Mesenchymal stem cell (in vitro differentiated cells and primary cell): ENCODE measurements around the gene PYROXD2.

Experiments used
- DNase-seq: peaks from one replicate; pipeline ENCODE4 v3.0.0-alpha.2; 2013
- H2AFZ ChIP-seq: one replicate; pipeline ENCODE4 v1.6.1; 2013; ENCODE audit warnings: low read depth, mild to moderate bottlenecking, control low read depth, inconsistent platforms, low read length, moderate library complexity
- H2AK5ac ChIP-seq: 2 replicates; pipeline ENCODE4 v1.6.1; 2013; ENCODE audit warnings: low read length, moderate library complexity, mild to moderate bottlenecking, inconsistent platforms; ENCODE audit not compliant: severe bottlenecking
- H2BK120ac ChIP-seq: one replicate; pipeline ENCODE4 v1.6.1; 2013; ENCODE audit warnings: low read depth, mild to moderate bottlenecking, inconsistent platforms, low read length, moderate library complexity
- H2BK12ac ChIP-seq, 2 experiments: one replicate each; pipeline ENCODE4 v1.6.1; 2013; ENCODE audit warnings: inconsistent platforms in 2 of 2, low read length in 2 of 2, mild to moderate bottlenecking in 2 of 2, moderate library complexity in 2 of 2, control low read depth in 1 of 2
- H2BK15ac ChIP-seq: one replicate; pipeline ENCODE4 v1.6.1; 2013; ENCODE audit warnings: mild to moderate bottlenecking, low read depth, inconsistent platforms; ENCODE audit not compliant: poor library complexity, severe bottlenecking
- H2BK5ac ChIP-seq: 2 replicates; pipeline ENCODE4 v1.6.1; 2013; ENCODE audit warnings: low read depth, mild to moderate bottlenecking, low read length, control low read depth, inconsistent platforms; ENCODE audit not compliant: poor library complexity, severe bottlenecking
- H3K14ac ChIP-seq, 2 experiments: one replicate each; pipeline ENCODE4 v1.6.1; 2013; ENCODE audit warnings: inconsistent platforms in 2 of 2, low read length in 2 of 2, control low read depth in 1 of 2, mild to moderate bottlenecking in 1 of 2, moderate library complexity in 1 of 2
- H3K18ac ChIP-seq, 2 experiments: one replicate each; pipeline ENCODE4 v1.6.1; 2013; ENCODE audit warnings: inconsistent platforms in 2 of 2, low read length in 2 of 2, control low read depth in 1 of 2, low read depth in 1 of 2, mild to moderate bottlenecking in 1 of 2
- H3K23ac ChIP-seq, 2 experiments: one replicate each; pipeline ENCODE4 v1.6.1; 2013; ENCODE audit warnings: inconsistent platforms in 2 of 2, low read length in 2 of 2, mild to moderate bottlenecking in 2 of 2, moderate library complexity in 2 of 2, control low read depth in 1 of 2
- H3K27ac ChIP-seq: 2 replicates; pipeline ENCODE4 v1.5.1; 2013; ENCODE audit warnings: mild to moderate bottlenecking, moderate library complexity, low read length, control low read depth, inconsistent platforms; ENCODE audit not compliant: poor library complexity, severe bottlenecking
- H3K27me3 ChIP-seq, 2 experiments: 2 replicates each; pipeline versions ENCODE4 v1.6.1 to v1.7.0; 2013; ENCODE audit warnings: low read length in 2 of 2, mild to moderate bottlenecking in 2 of 2, moderate library complexity in 2 of 2, control low read depth in 1 of 2, inconsistent platforms in 1 of 2; ENCODE audit not compliant: control insufficient read depth in 1 of 2, insufficient read depth in 1 of 2
- H3K36me3 ChIP-seq, 2 experiments: 2 replicates each; pipeline versions ENCODE4 v1.6.1 to v1.7.0; 2013; ENCODE audit warnings: low read length in 2 of 2, control low read depth in 1 of 2, inconsistent platforms in 1 of 2, low read depth in 1 of 2, mild to moderate bottlenecking in 1 of 2; ENCODE audit not compliant: insufficient read depth in 2 of 2, control insufficient read depth in 1 of 2
- H3K4ac ChIP-seq, 2 experiments: one replicate each; pipeline ENCODE4 v1.6.1; 2013; ENCODE audit warnings: inconsistent platforms in 2 of 2, low read length in 2 of 2, mild to moderate bottlenecking in 2 of 2, moderate library complexity in 2 of 2, control low read depth in 1 of 2, low read depth in 1 of 2
- H3K4me1 ChIP-seq: 2 replicates; pipeline ENCODE4 v1.6.1; 2013; ENCODE audit warnings: low read depth, low read length, control low read depth; ENCODE audit not compliant: control insufficient read depth, insufficient read depth
- H3K4me2 ChIP-seq: 2 replicates; pipeline ENCODE4 v1.6.1; 2013; ENCODE audit warnings: low read length, mild to moderate bottlenecking, inconsistent platforms; ENCODE audit not compliant: poor library complexity, severe bottlenecking
- H3K4me3 ChIP-seq, 2 experiments: 2 replicates each; pipeline versions ENCODE4 v1.5.1 to v1.7.0; 2013; ENCODE audit warnings: low read length in 2 of 2, mild to moderate bottlenecking in 2 of 2, control low read depth in 1 of 2, low read depth in 1 of 2; ENCODE audit not compliant: insufficient read depth in 1 of 2
- H3K79me1 ChIP-seq: replicated peaks from 2 replicates; pipeline ENCODE4 v1.6.1; 2013; ENCODE audit warnings: mild to moderate bottlenecking, control low read depth, low read length, inconsistent platforms; ENCODE audit not compliant: poor library complexity, severe bottlenecking
- H3K9ac ChIP-seq: 2 replicates; pipeline ENCODE4 v1.7.0; 2013; ENCODE audit warnings: mild to moderate bottlenecking, low read length, moderate library complexity
- H3K9me3 ChIP-seq: 2 replicates; pipeline ENCODE4 v1.7.0; 2013; ENCODE audit warnings: mild to moderate bottlenecking, low read length; ENCODE audit not compliant: control insufficient read depth
- H4K8ac ChIP-seq: one replicate; pipeline ENCODE4 v1.6.1; 2013; ENCODE audit warnings: inconsistent platforms, mild to moderate bottlenecking, low read length, moderate library complexity
- H4K91ac ChIP-seq: one replicate; pipeline ENCODE4 v1.6.1; 2013; ENCODE audit warnings: mild to moderate bottlenecking, low read length, inconsistent platforms
- WGBS: methylation state at CpG from one replicate; pipeline ENCODE4 v1.1.7; 2013; ENCODE audit warnings: mixed read lengths; 5-methylcytosine and 5-hydroxymethylcytosine counted together

PYROXD2 gene

DNA sequence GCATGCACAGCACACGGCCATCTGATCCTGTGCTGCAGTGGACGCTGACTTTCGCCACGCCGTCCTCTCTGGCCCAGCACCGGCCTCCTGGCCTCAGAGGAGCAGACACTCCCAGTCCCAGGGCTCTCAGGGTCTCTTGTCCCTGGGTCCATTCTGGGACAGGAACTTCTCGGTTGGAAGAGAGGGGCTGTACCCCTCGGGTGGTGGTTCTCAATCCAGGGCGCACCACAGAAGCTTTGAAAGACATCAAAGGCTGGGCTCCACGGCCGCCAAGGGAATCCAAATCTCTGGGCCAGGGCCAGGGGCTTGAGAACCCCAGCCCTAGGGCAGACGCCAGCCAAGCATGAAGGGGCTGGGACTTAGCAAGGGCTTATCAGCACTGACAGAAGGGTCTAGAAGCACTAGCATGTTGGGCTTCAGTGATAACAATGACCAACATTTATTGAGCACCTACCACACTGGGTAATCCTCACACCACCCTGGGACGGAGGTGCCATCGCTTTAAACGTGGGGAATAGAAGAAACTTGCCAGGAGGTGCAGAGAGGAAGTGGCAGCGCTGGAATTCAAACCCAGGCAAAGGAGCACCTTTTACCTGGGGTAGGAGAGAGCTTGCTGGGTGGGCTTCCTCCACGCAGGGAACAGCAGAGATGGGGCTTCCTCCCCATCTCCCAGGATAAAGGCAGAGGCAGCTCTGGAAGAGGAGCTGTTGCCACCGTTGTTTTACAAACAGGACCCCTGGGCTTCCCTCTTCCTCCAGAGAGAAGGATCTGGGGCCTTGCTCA is 1.8 kb upstream of the PYROXD2 start:
- no peak overlapping the region for H3K4ac ChIP-seq
- no peak overlapping the region for H3K4me2 ChIP-seq
- H4K8ac ChIP-seq, result no peak overlapping the region
- H3K4me3 ChIP-seq, result no peak overlapping the region
- peaks cover 44 to 59% of the 10 kb centered on the region in 2 experiments for H3K36me3 ChIP-seq
- no peaks in the 10 kb centered on the region for H3K27me3 ChIP-seq
- peaks cover 8% of the 10 kb centered on the region for H3K79me1 ChIP-seq
- H2AFZ ChIP-seq, result no peak overlapping the region
- H4K91ac ChIP-seq, result no peak overlapping the region
- H3K9ac ChIP-seq, result no peak overlapping the region
- no peak overlapping the region for H3K23ac ChIP-seq
- peaks cover 24% of the 10 kb centered on the region for H3K4me1 ChIP-seq
- no peaks in the 10 kb centered on the region for H3K9me3 ChIP-seq
- H3K18ac ChIP-seq, result no peak overlapping the region
- H2BK15ac ChIP-seq, result no peak overlapping the region
- no peak overlapping the region for H2AK5ac ChIP-seq
- no peak overlapping the region for H3K27ac ChIP-seq
- no peak overlapping the region for H3K14ac ChIP-seq
- H2BK12ac ChIP-seq, result no peak overlapping the region
- no peak overlapping the region for H2BK5ac ChIP-seq
- 97% methylated on average over 18 of the region's 18 CpGs for WGBS
- H2BK120ac ChIP-seq, result no peak overlapping the region
- no peak for DNase-seq

DNA sequence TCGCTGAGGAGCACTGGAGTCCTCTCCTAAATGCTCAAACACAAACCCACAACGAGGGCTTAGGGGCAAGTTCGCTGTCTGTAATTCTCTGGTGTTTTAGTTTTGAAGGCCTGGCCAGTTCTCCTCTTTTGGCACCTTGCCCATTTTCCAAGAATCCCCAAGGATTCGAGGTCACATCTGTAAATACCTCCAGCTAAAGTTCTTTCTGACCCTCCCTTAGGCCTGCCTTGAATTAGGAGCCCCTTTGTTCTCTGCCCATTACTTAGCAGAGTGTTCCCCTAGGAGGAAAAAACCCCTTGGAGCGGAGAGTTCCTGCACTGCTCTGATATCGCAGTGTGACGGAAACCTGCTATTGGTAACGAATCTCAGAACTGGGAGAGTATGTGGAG is 743 bp upstream of the PYROXD2 start:
- H2AK5ac ChIP-seq, result peak overlapping the region; percentile 75
- H3K18ac ChIP-seq, result peak overlapping the region; percentile 85 to 89
- no peak overlapping the region for H3K4me2 ChIP-seq
- H3K4ac ChIP-seq, result peak overlapping the region; percentile 62 to 92
- peak overlapping the region; percentile 89 for H3K27ac ChIP-seq
- H3K23ac ChIP-seq, result no peak overlapping the region
- H2AFZ ChIP-seq, result no peak overlapping the region
- peak overlapping the region; percentile 7 for H2BK15ac ChIP-seq
- no peak overlapping the region for H3K14ac ChIP-seq
- H3K4me1 ChIP-seq, result peaks cover 28% of the 10 kb centered on the region
- H3K79me1 ChIP-seq, result peaks cover 8% of the 10 kb centered on the region
- H3K4me3 ChIP-seq, result no peak overlapping the region
- peak overlapping the region; percentile 83 for H4K91ac ChIP-seq
- peak overlapping the region; percentile 88 for H2BK5ac ChIP-seq
- peak; percentile 35 for DNase-seq
- H2BK12ac ChIP-seq, result peak overlapping the region; percentile 45 to 75
- no peaks in the 10 kb centered on the region for H3K9me3 ChIP-seq
- H3K27me3 ChIP-seq, result no peaks in the 10 kb centered on the region
- peaks cover 47 to 49% of the 10 kb centered on the region in 2 experiments for H3K36me3 ChIP-seq
- H3K9ac ChIP-seq, result peak overlapping the region; percentile 86
- H2BK120ac ChIP-seq, result peak overlapping the region; percentile 50
- H4K8ac ChIP-seq, result peak overlapping the region; percentile 86
- WGBS, result 74% methylated on average over 8 of the region's 8 CpGs

DNA sequence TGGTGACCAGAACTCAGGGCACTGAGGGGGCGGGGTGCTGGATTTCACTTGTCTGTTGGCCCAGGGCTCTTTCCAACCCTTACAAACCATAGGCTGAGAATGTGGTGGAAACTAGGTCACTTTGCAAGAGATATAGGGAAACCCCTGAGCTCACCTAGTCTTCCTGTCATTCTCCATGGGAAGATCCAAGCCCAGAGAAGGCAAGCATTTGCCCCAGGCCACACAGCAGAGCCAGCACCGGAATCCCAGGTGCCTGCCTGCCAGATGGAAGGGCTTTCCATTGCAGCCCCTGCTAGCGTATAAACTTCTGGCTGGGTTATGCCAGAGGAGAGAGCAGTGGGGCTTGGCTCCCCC is 427 bp downstream of the PYROXD2 start:
- H2BK120ac ChIP-seq, result peak overlapping the region; percentile 61
- H2AK5ac ChIP-seq, result peak overlapping the region; percentile 88
- H3K36me3 ChIP-seq, result peaks cover 41 to 42% of the 10 kb centered on the region in 2 experiments
- peak overlapping the region in 1 of 2 experiments; percentile 78 for H3K14ac ChIP-seq
- 49% methylated on average over 3 of the region's 3 CpGs for WGBS
- H3K18ac ChIP-seq, result peak overlapping the region; percentile 93 to 98
- peak overlapping the region; percentile 60 to 80 for H3K4me3 ChIP-seq
- peak overlapping the region; percentile 85 to 96 for H3K4ac ChIP-seq
- H3K9me3 ChIP-seq, result no peaks in the 10 kb centered on the region
- H3K79me1 ChIP-seq, result peaks cover 8% of the 10 kb centered on the region
- peak overlapping the region; percentile 98 for H4K8ac ChIP-seq
- DNase-seq, result no peak
- H3K27me3 ChIP-seq, result no peaks in the 10 kb centered on the region
- H3K23ac ChIP-seq, result no peak overlapping the region
- peak overlapping the region; percentile 91 for H3K27ac ChIP-seq
- H2BK12ac ChIP-seq, result peak overlapping the region in 1 of 2 experiments; percentile 80
- H3K4me1 ChIP-seq, result peaks cover 26% of the 10 kb centered on the region
- H2AFZ ChIP-seq, result peak overlapping the region; percentile 55
- H4K91ac ChIP-seq, result peak overlapping the region; percentile 98
- H3K9ac ChIP-seq, result peak overlapping the region; percentile 86
- peak overlapping the region; percentile 77 for H3K4me2 ChIP-seq
- H2BK15ac ChIP-seq, result peak overlapping the region; percentile 6
- H2BK5ac ChIP-seq, result peak overlapping the region; percentile 71

DNA sequence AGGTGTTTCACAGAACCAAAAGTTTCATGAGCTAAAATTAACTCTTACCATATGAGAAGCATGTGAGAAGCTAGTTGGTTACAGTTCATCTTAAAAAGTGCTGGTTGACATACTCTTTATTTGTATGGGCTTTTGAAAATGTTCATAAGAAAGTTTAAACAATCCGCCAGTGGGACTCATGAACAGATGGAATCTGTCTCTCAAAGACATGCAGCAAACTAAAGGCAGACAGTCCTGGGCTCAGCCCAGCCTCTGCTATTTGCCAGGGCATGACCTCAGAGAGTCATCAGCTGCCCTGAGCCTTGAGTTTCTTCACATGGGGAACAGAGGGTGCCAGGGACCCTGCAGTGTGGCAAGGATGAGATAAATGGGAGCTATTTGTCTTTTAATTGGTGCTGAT is 3.2 kb downstream of the PYROXD2 start:
- H3K27ac ChIP-seq, result no peak overlapping the region
- no peak overlapping the region for H3K4me2 ChIP-seq
- DNase-seq, result peak; percentile 60
- no peak overlapping the region for H3K14ac ChIP-seq
- H3K4me3 ChIP-seq, result no peak overlapping the region
- H3K18ac ChIP-seq, result no peak overlapping the region
- no peaks in the 10 kb centered on the region for H3K27me3 ChIP-seq
- no peak overlapping the region for H2AK5ac ChIP-seq
- no peak overlapping the region for H4K91ac ChIP-seq
- H2AFZ ChIP-seq, result no peak overlapping the region
- H3K9ac ChIP-seq, result no peak overlapping the region
- H4K8ac ChIP-seq, result no peak overlapping the region
- H2BK12ac ChIP-seq, result no peak overlapping the region
- 29% methylated on average over 1 of the region's 1 CpG for WGBS
- H2BK5ac ChIP-seq, result no peak overlapping the region
- H2BK120ac ChIP-seq, result no peak overlapping the region
- no peak overlapping the region for H3K23ac ChIP-seq
- no peak overlapping the region for H3K4ac ChIP-seq
- H3K4me1 ChIP-seq, result peaks cover 24% of the 10 kb centered on the region
- peaks cover 14 to 20% of the 10 kb centered on the region in 2 experiments for H3K36me3 ChIP-seq
- H2BK15ac ChIP-seq, result no peak overlapping the region
- no peaks in the 10 kb centered on the region for H3K9me3 ChIP-seq
- peaks cover 9% of the 10 kb centered on the region for H3K79me1 ChIP-seq
